Activated CD8-positive, alpha-beta memory T cell treated with anti-CD3 and anti-CD28 coated beads for 24 hours (primary cell): ENCODE results near the gene AP1S1.
"Not testable (repeated sequence)": the region's sequence is repeated elsewhere in the genome, so short reads cannot be mapped to it uniquely, and the experiment has no call there.

Source experiments
- DNase-seq: peaks from one replicate; pipeline ENCODE4 v3.0.0-alpha.2; 2020

Gene AP1S1

GRCh38 chr7:101201695-101202602 is 47.7 kb downstream of the AP1S1 start:
- no peak for DNase-seq

- DNase-seq: no peak
These were observed 48.3 kb downstream of the AP1S1 start for GRCh38 chr7:101202603-101202918.

- DNase-seq: not testable (repeated sequence)
These were observed 49.8 kb downstream of the AP1S1 start for GRCh38 chr7:101203740-101204738.

- DNase-seq: no peak
These were observed 51.8 kb downstream of the AP1S1 start for GRCh38 chr7:101205901-101206664.

GRCh38 chr7:101206665-101207042 is 52.4 kb downstream of the AP1S1 start:
- no peak for DNase-seq

GRCh38 chr7:101207459-101207858 is 53.2 kb downstream of the AP1S1 start:
- no peak for DNase-seq

GRCh38 chr7:101208794-101209193 is 54.5 kb downstream of the AP1S1 start:
- DNase-seq: no peak

GRCh38 chr7:101210143-101210542 is 55.9 kb downstream of the AP1S1 start:
- no peak for DNase-seq
